ENCODE results near the gene RPN2.

Gene RPN2

GRCh38 chr20:37267667-37268313 is 88.7 kb downstream of the RPN2 start:
- no peak for DNase-seq (ENCODE audit: low read depth)

- DNase-seq (ENCODE audit: low read depth): no peak
Observed at GRCh38 chr20:37270576-37271420, 91.7 kb downstream of the RPN2 start.

DNA sequence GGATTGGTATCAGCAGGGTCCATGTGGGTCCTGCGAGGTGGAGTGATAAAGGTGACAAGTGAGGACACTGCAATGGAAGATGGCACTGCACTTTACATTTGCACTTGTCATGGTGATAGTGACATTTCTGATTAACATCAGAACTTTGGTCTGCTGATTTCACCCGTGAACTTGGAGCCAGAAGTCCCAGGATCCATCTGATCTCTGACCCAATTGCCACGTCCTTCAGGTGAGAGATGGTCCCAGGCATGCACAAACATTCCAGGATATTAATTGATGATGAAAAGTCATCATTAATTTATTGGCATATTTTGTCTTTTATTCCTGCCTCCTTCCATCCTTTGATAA is 92.3 kb downstream of the RPN2 start:
- no peak for DNase-seq (ENCODE audit: low read depth)

DNA sequence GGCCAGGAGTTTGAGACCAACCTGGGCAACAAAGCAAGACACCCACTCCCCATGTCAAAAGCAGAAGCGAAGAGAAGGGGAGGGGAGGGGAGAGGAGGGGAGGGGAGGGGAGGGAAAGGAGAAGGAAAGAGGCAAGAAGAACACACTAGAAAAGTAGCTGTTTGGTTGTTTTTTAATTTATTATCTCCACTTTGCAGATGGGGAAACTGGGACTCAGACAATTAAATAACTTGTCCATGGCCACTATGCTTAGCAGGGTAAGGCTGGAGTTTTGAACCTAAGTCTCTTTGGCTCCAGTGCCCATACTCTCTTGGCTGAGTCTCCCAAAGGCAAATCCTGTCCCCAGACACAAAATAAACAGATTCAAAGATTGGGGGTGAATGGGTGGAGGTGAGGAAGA is 94.9 kb downstream of the RPN2 start:
- DNase-seq (ENCODE audit: low read depth): no peak

GRCh38 chr20:37274851-37275524 is 95.9 kb downstream of the RPN2 start:
- DNase-seq (ENCODE audit: low read depth): no peak

DNA sequence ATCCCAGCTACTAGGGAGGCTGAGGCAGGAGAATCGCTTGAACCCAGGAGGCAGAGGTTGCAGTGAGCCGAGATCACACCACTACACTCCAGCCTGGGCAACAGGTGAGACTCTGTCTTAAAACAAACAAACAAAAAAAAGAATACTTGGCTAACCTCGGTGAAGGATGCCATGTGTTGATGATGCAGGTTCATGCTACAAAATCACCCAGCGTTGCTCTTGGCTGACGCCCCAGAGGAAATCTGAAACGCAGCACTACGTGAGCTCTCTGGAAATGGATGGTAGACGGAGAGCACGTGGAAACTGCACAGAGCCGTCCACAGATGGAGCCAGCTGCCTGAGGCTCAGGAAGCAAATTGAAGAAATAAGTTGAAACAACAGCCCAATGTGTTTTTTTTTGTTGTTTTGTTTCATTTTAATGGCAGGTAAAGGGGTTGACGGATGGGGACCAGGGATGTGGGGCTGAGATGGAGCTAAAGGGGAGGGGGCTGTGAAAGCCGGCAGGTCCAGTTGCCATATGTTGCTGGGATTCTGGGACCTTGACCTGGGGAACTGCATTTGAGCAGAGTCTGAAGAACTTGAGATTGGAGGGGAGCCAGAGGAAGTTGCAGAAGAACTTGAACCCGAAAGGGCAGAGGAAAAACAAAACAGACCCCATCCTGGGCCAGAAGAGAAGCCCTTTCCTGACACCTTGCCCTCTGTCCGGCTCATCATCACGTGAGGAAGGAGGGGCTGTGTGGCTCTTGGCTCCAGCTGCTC is 97.5 kb downstream of the RPN2 start:
- no peak for DNase-seq (ENCODE audit: low read depth)

- no peak for DNase-seq (ENCODE audit: low read depth)
Observed at GRCh38 chr20:37277253-37277593, 98.1 kb downstream of the RPN2 start.

DNA sequence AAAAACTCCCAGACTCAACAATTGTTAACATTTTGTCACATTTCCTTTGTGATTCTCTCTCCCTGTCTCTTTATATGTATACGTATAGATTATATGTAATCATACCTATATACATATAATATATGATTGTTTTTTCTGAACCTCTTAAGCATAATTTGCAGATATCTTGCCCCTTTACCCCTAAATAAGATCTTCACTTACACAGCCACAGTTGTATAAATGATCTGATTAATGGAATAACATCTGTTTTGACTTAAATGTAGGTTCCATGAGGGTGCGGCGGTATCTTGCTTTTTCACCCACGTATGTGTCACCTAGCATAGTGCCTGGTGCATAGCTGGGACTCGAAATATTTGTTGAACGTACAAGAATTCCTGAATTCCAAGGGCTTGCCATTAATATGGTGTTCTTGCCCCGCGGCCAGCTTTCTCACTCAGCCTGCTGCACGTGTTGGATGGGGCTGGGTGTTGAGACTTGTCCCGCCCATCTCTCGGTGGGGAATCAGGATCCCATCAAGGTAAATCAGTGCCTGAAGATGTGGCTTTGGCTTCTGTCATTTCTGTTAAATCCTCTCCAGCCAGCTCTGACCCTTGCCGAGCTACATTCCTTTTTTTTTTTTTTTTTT is 99.9 kb downstream of the RPN2 start:
- no peak for DNase-seq (ENCODE audit: low read depth)

DNA sequence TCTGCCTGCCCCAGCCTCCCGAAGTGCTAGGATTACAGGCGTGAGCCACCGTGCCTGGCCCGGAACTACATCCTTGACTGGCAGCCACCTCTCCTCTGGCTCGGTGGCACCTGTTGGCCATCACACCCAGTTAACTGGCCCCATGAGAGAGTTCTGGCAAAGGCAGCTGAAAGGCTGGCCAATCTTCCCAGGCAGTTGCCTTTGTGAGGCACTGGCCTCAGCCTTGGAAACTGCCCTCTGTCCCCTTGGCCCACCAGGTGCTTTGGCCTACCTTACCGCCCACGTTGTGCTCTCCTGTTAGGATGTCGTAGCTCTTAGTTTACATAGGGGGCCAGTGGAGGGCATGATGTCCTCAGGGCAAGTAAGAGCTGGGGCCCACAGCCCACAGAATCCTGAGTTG is 100.7 kb downstream of the RPN2 start:
- no peak for DNase-seq (ENCODE audit: low read depth)

DNA sequence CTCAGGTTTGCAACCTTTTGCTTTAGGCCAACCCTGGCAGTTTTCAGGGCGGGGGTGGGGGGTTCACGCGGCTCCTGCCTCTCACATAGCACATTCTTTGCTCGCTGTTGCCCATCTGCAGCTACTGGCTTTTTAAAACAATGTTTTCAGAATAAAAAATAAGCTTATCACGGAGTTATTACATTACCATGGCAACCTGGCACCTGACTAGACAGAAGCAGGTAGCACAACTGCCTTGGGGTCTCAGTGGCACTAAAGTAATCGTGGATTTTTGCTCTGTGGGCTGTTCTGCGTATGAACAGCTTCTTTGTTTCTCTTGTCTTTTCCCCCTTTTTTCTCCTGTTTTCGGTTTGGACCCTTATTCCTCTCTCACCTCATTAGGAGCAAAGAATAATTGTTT is 101.3 kb downstream of the RPN2 start:
- DNase-seq (ENCODE audit: low read depth): no peak

DNA sequence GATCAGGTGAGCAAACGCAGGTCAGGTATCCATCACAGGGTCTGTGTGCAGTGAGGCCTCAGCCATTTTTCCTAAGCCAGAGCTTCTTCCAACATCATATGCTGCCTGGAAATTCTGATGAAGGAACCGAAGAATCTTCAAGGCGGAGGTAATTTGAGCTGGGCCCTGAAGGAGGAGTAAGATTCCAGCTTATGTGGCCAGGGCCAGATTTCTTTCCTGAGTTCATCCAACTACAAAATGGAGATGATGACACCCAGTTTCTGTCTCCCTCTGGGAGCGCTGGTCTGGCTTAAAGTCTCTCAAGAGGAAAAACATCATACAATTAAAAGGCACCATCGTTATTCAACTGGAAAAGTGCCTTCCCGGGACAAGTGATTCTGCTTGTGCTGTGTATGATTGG is 103.4 kb downstream of the RPN2 start:
- DNase-seq (ENCODE audit: low read depth): no peak

GRCh38 chr20:37283530-37284195 is 104.5 kb downstream of the RPN2 start:
- DNase-seq (ENCODE audit: low read depth): no peak

GRCh38 chr20:37284691-37285161 is 105.6 kb downstream of the RPN2 start:
- DNase-seq (ENCODE audit: low read depth): no peak

DNA sequence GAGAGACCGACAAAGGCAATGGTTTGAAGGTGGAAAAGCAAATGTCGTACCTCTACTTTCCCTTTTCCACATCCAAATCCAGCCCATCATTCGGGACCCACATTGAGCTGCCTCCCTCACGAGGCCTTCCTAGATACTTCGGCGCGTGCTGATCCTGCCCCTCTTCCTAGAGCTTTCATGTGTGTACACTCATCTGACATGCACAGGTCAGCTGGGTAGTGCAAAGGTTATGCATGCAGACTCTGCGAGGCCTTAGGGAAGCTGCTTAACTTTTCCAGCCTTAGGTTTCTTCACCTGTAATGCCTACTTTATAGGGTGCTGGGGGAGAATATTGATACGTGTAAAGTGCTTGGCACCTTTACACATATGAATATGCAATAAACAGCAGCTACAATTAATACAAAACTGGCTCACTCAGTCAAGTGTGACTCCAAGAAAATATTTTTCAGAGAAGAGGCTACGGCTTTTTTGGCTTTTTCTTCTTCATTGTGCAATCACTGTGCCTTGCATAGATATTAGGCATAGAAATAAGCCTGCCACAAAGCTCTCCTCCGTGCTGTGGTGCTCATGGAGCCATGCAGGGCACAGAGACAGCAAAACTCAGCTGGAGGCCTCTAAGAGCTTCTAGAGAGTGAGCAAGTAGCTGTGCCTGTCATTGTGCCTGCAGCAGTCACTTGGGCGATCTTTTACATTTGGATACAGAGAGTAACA is 106.7 kb downstream of the RPN2 start:
- no peak for DNase-seq (ENCODE audit: low read depth)

GRCh38 chr20:37288091-37288490 is 109.0 kb downstream of the RPN2 start:
- DNase-seq (ENCODE audit: low read depth): no peak

- no peak for DNase-seq (ENCODE audit: low read depth)
Observed at GRCh38 chr20:37290158-37290810, 111.2 kb downstream of the RPN2 start.

Data from activated T-cell treated with anti-CD3 and anti-CD28 coated beads for 24 hours (primary cell).